ENCODE results near the gene CDYL.

- no peak for TF ChIP-seq CTCF (IDR thresholded peaks at IDR 0.05)
- no peak for TF ChIP-seq POLR2A (IDR thresholded peaks at IDR 0.05)
These were observed 539 bp downstream of the CDYL start for GRCh38 chr6:4776493-4777393.

Data from heart left ventricle (tissue), 13 donors.